GM23338 (cell line): ENCODE measurements around the gene GRID1. TPM values are rescaled to one million over a fixed set of nuclear protein-coding genes. Genes with fewer than 3 reads are reported as not detected.

Source experiments
- ATAC-seq: fragments of 200-7000 bp; cut with Tn5 transposase; 3 replicates; pipeline ENCODE4 v1.9.1; 2020
- DNase-seq: peaks from one replicate; pipeline ENCODE4 v3.0.0-alpha.2; 2015; ENCODE audit warnings: low spot score
- H2AFZ ChIP-seq: fragments of 200-600 bp; sonication (generic); 2 replicates; pipeline ENCODE4 v1.8.0; 2016; ENCODE audit warnings: antibody characterized with exemption, mild to moderate bottlenecking, moderate library complexity
- H3F3A ChIP-seq: fragments of 200-600 bp; sonication (generic); replicated peaks from 2 replicates; pipeline ENCODE4 v1.8.0; 2017; ENCODE audit warnings: antibody characterized with exemption, mixed run types, low read depth
- H3K27ac ChIP-seq: fragments of 200-600 bp; sonication (generic); 2 replicates; pipeline ENCODE4 v1.6.1; 2016; ENCODE audit warnings: low read depth
- H3K27me3 ChIP-seq: fragments of 200-600 bp; sonication (generic); 2 replicates; pipeline ENCODE4 v1.8.0; 2016; ENCODE audit warnings: mild to moderate bottlenecking, mixed run types, moderate library complexity; ENCODE audit not compliant: insufficient read depth
- H3K36me3 ChIP-seq: fragments of 200-600 bp; sonication (generic); 2 replicates; pipeline ENCODE4 v1.8.0; 2016; ENCODE audit warnings: mild to moderate bottlenecking; ENCODE audit not compliant: insufficient read depth
- H3K4me1 ChIP-seq: fragments of 200-600 bp; sonication (generic); 2 replicates; pipeline ENCODE4 v1.8.0; 2016; ENCODE audit warnings: mild to moderate bottlenecking, moderate library complexity; ENCODE audit not compliant: insufficient read depth
- H3K4me2 ChIP-seq: fragments of 200-600 bp; sonication (generic); 2 replicates; pipeline ENCODE4 v1.7.1; 2017; ENCODE audit warnings: mixed run types
- H3K4me3 ChIP-seq: fragments of 200-600 bp; sonication (generic); 2 replicates; pipeline ENCODE4 v1.6.1; 2016; ENCODE audit warnings: mixed run types
- H3K79me2 ChIP-seq: fragments of 200-600 bp; sonication (generic); replicated peaks from 2 replicates; pipeline ENCODE4 v1.8.0; 2017; ENCODE audit warnings: mild to moderate bottlenecking; ENCODE audit not compliant: insufficient read depth
- H3K9me2 ChIP-seq: fragments of 200-600 bp; sonication (generic); 2 replicates; pipeline ENCODE4 v1.8.0; 2017; ENCODE audit not compliant: insufficient read depth
- H4K20me1 ChIP-seq: fragments of 200-600 bp; sonication (generic); replicated peaks from 2 replicates; pipeline ENCODE4 v1.8.0; 2017; ENCODE audit warnings: mild to moderate bottlenecking; ENCODE audit not compliant: insufficient read depth
- H3K27ac Mint-ChIP-seq: 2 replicates; pipeline ENCODE4 v1.8.0; 2020; ENCODE audit warnings: inconsistent platforms, mild to moderate bottlenecking, moderate library complexity, mixed read lengths
- H3K27me3 Mint-ChIP-seq: 3 replicates; pipeline ENCODE4 v1.8.0; 2022; ENCODE audit warnings: low read depth, mild to moderate bottlenecking, moderate library complexity, mixed read lengths, inconsistent platforms; ENCODE audit not compliant: insufficient read depth, poor library complexity
- H3K36me3 Mint-ChIP-seq: 3 replicates; pipeline ENCODE4 v1.8.0; 2021; ENCODE audit warnings: low read depth, mild to moderate bottlenecking, inconsistent platforms, moderate library complexity, mixed read lengths
- H3K4me1 Mint-ChIP-seq: 3 replicates; pipeline ENCODE4 v1.8.0; 2020; ENCODE audit warnings: mild to moderate bottlenecking, inconsistent platforms, mixed read lengths
- H3K4me3 Mint-ChIP-seq: 3 replicates; pipeline ENCODE4 v1.8.0; 2021; ENCODE audit warnings: moderate library complexity, mild to moderate bottlenecking, inconsistent platforms, mixed read lengths
- H3K9me3 Mint-ChIP-seq: 3 replicates; pipeline ENCODE4 v1.8.0; 2020; ENCODE audit warnings: moderate library complexity, mild to moderate bottlenecking, inconsistent platforms, mixed read lengths
- CREB1 ChIP-seq: fragments of 250-450 bp; sonication (Bioruptor Pico); IDR thresholded peaks from 2 replicates; pipeline ENCODE4 v1.5.0; 2020; ENCODE audit warnings: low read depth, mild to moderate bottlenecking, moderate library complexity
- JUNB ChIP-seq: IDR thresholded peaks from one replicate; pipeline ENCODE4 v1.6.1; 2016; ENCODE audit warnings: antibody characterized with exemption; ENCODE audit not compliant: unreplicated experiment
- NANOG ChIP-seq: IDR thresholded peaks from 2 replicates; pipeline ENCODE4 v1.6.1; 2016; ENCODE audit warnings: antibody characterized with exemption, borderline replicate concordance
- REST ChIP-seq: IDR thresholded peaks from one replicate; pipeline ENCODE4 v1.6.1; 2018; ENCODE audit warnings: antibody characterized with exemption; ENCODE audit not compliant: unreplicated experiment
- ZNF114 ChIP-seq: fragments of 250-450 bp; sonication (Bioruptor Pico); IDR thresholded peaks from 2 replicates; pipeline ENCODE4 v1.5.0; 2020; ENCODE audit warnings: mild to moderate bottlenecking, moderate library complexity
- polyA plus RNA-seq: library from polyadenylated mRNA; unstranded; fragments of >200 nt; fragmentation: Nextera tagmentation; extraction: Ambion mirVana; gene quantifications from 2 replicates; pipeline ENCODE4 v1.2.1, GENCODE V29; 2016
- total RNA-seq: library from RNA; depleted of rRNA; stranded (reverse); fragments of >200 nt; shearing (Covaris generic); gene quantifications from 2 replicates; pipeline ENCODE4 v1.2.3, GENCODE V29; 2014
- TF ChIP-seq, protein P1 (sequence below): fragments of 250-450 bp; sonication (Bioruptor Pico); IDR thresholded peaks from 2 replicates; pipeline ENCODE4 v1.5.0; 2020; ENCODE audit warnings: mild to moderate bottlenecking, moderate library complexity

The GRID1 gene
- total and polyA plus RNA-seq, 2 experiments from 2014 or later, result 0.14 to 0.15 TPM

- Mint-ChIP-seq H3K27ac (no peak overlapping the region), H3K27me3 (no peaks in the 10 kb centered on the region), H3K9me3 (peaks cover 84% of the 10 kb centered on the region), H3K4me3 (no peak overlapping the region), H3K36me3 (no peaks in the 10 kb centered on the region; the same call in 2 of the 3 replicates), H3K4me1 (no peaks in the 10 kb centered on the region; the same call in 2 of the 3 replicates)
- Histone ChIP-seq H3K9me2 (no peaks in the 10 kb centered on the region), H3F3A (no peaks in the 10 kb centered on the region), H3K4me1 (no peaks in the 10 kb centered on the region), H2AFZ (no peak overlapping the region), H3K4me3 (no peak overlapping the region), H3K27me3 (no peaks in the 10 kb centered on the region), H3K4me2 (no peak overlapping the region), H3K36me3 (no peaks in the 10 kb centered on the region), H3K27ac (no peak overlapping the region), H3K79me2 (no peaks in the 10 kb centered on the region), H4K20me1 (no peaks in the 10 kb centered on the region)
- DNase-seq, result no peak
- TF ChIP-seq, protein P1, sequence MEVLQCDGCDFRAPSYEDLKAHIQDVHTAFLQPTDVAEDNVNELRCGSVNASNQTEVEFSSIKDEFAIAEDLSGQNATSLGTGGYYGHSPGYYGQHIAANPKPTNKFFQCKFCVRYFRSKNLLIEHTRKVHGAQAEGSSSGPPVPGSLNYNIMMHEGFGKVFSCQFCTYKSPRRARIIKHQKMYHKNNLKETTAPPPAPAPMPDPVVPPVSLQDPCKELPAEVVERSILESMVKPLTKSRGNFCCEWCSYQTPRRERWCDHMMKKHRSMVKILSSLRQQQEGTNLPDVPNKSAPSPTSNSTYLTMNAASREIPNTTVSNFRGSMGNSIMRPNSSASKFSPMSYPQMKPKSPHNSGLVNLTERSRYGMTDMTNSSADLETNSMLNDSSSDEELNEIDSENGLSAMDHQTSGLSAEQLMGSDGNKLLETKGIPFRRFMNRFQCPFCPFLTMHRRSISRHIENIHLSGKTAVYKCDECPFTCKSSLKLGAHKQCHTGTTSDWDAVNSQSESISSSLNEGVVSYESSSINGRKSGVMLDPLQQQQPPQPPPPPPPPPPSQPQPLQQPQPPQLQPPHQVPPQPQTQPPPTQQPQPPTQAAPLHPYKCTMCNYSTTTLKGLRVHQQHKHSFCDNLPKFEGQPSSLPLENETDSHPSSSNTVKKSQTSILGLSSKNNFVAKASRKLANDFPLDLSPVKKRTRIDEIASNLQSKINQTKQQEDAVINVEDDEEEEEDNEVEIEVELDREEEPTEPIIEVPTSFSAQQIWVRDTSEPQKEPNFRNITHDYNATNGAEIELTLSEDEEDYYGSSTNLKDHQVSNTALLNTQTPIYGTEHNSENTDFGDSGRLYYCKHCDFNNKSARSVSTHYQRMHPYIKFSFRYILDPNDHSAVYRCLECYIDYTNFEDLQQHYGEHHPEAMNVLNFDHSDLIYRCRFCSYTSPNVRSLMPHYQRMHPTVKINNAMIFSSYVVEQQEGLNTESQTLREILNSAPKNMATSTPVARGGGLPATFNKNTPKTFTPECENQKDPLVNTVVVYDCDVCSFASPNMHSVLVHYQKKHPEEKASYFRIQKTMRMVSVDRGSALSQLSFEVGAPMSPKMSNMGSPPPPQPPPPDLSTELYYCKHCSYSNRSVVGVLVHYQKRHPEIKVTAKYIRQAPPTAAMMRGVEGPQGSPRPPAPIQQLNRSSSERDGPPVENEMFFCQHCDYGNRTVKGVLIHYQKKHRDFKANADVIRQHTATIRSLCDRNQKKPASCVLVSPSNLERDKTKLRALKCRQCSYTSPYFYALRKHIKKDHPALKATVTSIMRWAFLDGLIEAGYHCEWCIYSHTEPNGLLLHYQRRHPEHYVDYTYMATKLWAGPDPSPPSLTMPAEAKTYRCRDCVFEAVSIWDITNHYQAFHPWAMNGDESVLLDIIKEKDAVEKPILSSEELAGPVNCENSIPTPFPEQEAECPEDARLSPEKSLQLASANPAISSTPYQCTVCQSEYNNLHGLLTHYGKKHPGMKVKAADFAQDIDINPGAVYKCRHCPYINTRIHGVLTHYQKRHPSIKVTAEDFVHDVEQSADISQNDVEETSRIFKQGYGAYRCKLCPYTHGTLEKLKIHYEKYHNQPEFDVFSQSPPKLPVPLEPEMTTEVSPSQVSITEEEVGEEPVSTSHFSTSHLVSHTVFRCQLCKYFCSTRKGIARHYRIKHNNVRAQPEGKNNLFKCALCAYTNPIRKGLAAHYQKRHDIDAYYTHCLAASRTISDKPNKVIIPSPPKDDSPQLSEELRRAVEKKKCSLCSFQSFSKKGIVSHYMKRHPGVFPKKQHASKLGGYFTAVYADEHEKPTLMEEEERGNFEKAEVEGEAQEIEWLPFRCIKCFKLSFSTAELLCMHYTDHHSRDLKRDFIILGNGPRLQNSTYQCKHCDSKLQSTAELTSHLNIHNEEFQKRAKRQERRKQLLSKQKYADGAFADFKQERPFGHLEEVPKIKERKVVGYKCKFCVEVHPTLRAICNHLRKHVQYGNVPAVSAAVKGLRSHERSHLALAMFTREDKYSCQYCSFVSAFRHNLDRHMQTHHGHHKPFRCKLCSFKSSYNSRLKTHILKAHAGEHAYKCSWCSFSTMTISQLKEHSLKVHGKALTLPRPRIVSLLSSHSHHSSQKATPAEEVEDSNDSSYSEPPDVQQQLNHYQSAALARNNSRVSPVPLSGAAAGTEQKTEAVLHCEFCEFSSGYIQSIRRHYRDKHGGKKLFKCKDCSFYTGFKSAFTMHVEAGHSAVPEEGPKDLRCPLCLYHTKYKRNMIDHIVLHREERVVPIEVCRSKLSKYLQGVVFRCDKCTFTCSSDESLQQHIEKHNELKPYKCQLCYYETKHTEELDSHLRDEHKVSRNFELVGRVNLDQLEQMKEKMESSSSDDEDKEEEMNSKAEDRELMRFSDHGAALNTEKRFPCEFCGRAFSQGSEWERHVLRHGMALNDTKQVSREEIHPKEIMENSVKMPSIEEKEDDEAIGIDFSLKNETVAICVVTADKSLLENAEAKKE (CRISPR knock-in tag), result no peak
- TF ChIP-seq NANOG (no peak), CREB1 (CRISPR knock-in tag) (no peak), JUNB (no peak), REST (no peak), ZNF114 (CRISPR knock-in tag) (no peak)
- no peak for ATAC-seq
Measured at GRCh38 chr10:86041116-86041515, 325.5 kb downstream of the GRID1 start.
